GM12891 (cell line): ENCODE results near the gene NCKAP5.

Source experiments
- PAX5 ChIP-seq: IDR thresholded peaks from 2 replicates; pipeline ENCODE4 v1.6.1; 2011; ENCODE audit warnings: low read length, moderate library complexity, mild to moderate bottlenecking; ENCODE audit not compliant: insufficient read depth, severe bottlenecking
- POLR2A ChIP-seq: IDR thresholded peaks from 2 replicates; pipeline ENCODE4 v1.6.1; 2011; ENCODE audit warnings: low read depth, low read length, control low read depth
- POLR2AphosphoS5 ChIP-seq: IDR thresholded peaks from 2 replicates; pipeline ENCODE4 v1.6.1; 2011; ENCODE audit warnings: low read depth, low read length, control low read depth
- POU2F2 ChIP-seq: IDR thresholded peaks from 2 replicates; pipeline ENCODE4 v1.6.1; 2011; ENCODE audit warnings: low read depth, mild to moderate bottlenecking, control low read depth, low read length, moderate library complexity
- SPI1 ChIP-seq: IDR thresholded peaks from 2 replicates; pipeline ENCODE4 v1.6.1; 2011; ENCODE audit warnings: low read depth, low read length, control low read depth
- TAF1 ChIP-seq: IDR thresholded peaks from 2 replicates; pipeline ENCODE4 v1.6.1; 2011; ENCODE audit warnings: low read depth, low read length, control low read depth

DNA sequence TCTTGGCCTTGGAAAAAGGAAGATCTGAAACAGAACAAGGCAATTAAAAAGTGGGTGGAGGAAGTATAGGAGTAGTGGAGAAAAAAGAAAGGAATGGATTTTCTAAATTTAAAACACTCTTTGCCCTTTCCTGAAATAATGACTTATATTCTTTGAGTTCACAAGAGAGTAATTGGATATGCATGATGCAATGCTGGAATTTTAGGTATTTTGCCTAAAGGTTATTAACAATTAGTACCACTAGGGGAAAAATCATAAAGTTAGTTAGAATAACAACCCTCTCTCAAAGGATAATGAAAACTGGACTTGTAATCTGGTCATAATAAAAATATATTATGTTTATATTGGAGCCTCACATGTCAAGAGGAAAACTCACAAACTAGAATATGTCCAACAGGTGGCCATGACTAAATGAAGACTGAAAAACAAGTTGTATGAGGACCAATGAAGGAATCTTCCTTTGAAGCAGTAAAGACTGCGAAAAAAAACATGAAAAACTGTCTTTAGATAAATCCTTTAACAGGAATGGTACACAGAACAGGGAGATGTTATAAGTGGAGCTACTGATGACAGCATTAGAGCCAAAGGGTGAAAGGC, 281.8 kb downstream of the NCKAP5 start:
- TF ChIP-seq POLR2AphosphoS5 (no peak), POLR2A (no peak), TAF1 (no peak), SPI1 (no peak), PAX5 (no peak), POU2F2 (no peak)
